Motor neuron (in vitro differentiated cells): ENCODE results near the gene ABLIM2. TPM values are rescaled to one million over a fixed set of nuclear protein-coding genes. Genes with fewer than 3 reads are reported as not detected.

Experiments
- ATAC-seq, 8 experiments: fragments of 200-7000 bp; cut with Tn5 transposase; replicated peaks in 6 of 8; 2 replicates each; pipeline ENCODE4 v1.8.0; 2021; ENCODE audit warnings: mild to moderate bottlenecking in 8 of 8, moderate library complexity in 8 of 8
- H3K27ac ChIP-seq, 2 donors: fragments of 250-450 bp; sonication (Bioruptor Pico); 2 replicates each; pipeline ENCODE4 v1.9.0; 2021; ENCODE audit warnings: antibody characterized with exemption in 2 of 2, mild to moderate bottlenecking in 2 of 2, moderate library complexity in 1 of 2
- H3K4me1 ChIP-seq, 2 donors: fragments of 250-450 bp; sonication (Bioruptor Pico); replicated peaks in 1 of 2; 2 replicates each; pipeline ENCODE4 v1.6.1; 2021; ENCODE audit warnings: antibody characterized with exemption in 2 of 2, mild to moderate bottlenecking in 2 of 2, moderate library complexity in 1 of 2
- H3K4me3 ChIP-seq, 5 donors: fragments of 250-450 bp; sonication (Bioruptor Pico); 2 replicates each; pipeline ENCODE4 v1.9.0; 2021; ENCODE audit warnings: antibody characterized with exemption in 5 of 5, mild to moderate bottlenecking in 5 of 5, moderate library complexity in 4 of 5
- WGBS, 10 experiments: fragments of 450-650 bp; shearing (Covaris generic); methylation state at CpG; one replicate each; pipeline ENCODE4 v1.0.0; 2022; 5-methylcytosine and 5-hydroxymethylcytosine counted together
- in situ Hi-C, 9 experiments: fragments of 400-800 bp; cut with MboI; loops; one replicate each; pipeline ENCODE4 v1.15.0; 2021; ENCODE audit warnings: low sequenced_read_pairs in 9 of 9, low pct_unique_long_range_greater_than_20kb in 2 of 9; ENCODE audit not compliant: unreplicated experiment in 9 of 9
- total RNA-seq, 8 experiments: library from RNA; unstranded; fragments of 300-600 nt; gene quantifications; 2 replicates each; pipeline versions ENCODE4 v1.2.3 to v1.2.4, GENCODE V29; 2022

ABLIM2 gene
- total RNA-seq, 8 experiments from 2014 or later = 0.58 to 18.7 (median 6.5) TPM

DNA sequence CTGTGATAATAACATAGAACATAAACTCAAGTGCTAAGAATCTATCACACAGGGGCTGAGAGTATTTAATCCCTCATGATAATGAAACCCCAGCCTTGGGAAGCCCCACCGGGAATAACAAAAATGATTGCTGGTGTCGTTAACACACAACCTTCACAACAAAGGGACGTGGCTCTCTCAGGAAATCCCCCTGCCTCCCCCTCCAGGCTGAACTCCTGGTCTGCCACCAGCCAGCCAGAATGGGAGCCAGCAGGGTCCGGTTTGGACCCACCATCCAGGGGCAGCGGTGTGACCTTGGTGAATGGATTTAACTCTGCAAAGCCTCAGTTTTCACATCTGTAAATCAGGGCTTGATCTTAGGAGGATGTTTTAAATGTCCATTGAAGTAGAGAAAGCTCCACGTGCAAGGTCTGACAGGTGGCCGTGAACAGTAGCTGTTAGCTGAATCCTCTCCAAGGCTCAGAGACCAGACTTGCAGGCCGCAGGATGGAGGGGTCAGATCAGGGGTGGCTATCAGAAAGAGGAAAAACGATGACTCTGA, 46.5 kb downstream of the ABLIM2 start:
- no peak overlapping the region for H3K4me3 ChIP-seq
- H3K4me1 ChIP-seq = peaks cover 18 to 23% of the 10 kb centered on the region in 2 donors
- 33 to 100% (median 49%) methylated on average over 1 to 8 of the region's 9 CpGs; no CpG with 5 or more reads in 1 of the 10 experiments for WGBS, 10 experiments
- in situ Hi-C loops = no loop called here
- no peak overlapping the region for H3K27ac ChIP-seq
- no peak for ATAC-seq

DNA sequence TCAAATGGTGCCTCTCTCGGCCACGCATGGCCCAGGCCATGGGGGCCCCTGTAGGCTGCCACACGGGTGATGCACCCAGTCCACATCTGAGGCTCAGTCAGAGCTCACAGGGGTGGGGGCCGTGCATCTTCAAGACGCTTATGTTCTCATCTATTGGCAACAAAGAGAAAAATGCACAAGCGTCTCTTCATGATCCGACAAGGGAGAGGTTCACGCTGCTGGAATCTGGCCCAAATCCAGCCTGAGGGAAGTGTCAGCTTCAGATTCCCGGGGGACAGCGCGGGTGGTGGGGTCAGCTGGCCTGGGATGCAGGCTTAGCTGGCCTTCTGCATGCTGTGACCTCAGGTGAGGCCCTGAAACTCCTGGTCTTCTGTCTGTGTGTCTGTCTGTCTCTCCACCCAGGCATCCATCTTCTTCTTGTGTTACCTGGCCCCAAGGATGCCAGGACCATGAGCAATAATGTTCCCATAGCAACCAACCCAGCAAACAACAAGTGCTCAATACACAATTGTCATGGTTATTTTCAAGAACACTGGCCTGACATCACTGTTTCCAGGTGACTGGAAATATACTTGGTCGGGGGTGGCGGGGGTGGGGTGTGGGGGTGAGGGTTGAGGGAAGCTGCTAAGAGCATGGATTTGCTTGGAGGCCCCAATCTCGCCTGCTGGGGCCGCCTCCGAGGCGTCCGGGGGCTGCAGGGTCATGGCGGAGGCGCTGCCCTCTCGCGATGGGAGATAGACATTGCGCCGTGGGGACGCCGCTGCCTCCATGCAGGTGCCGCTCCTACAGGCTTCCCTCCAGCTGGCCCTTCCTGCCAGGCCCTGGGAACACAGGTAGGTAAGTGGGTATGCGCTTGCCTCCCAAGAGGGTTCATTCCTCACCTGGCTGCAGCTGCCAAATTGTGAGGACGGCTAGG, 48.3 kb downstream of the ABLIM2 start:
- Histone ChIP-seq H3K4me1 (peaks cover 27 to 30% of the 10 kb centered on the region in 2 donors), H3K27ac (peak overlapping the region in 1 of 2 donors; percentile 48), H3K4me3 (no peak overlapping the region)
- in situ Hi-C loops = no loop called here
- 26 to 100% (median 55%) methylated on average over 1 to 12 of the region's 29 CpGs; no CpG with 5 or more reads in 3 of the 10 experiments for WGBS, 10 experiments
- ATAC-seq = peak in 7 of 8 experiments; percentile 19 to 68 (median 62)

DNA sequence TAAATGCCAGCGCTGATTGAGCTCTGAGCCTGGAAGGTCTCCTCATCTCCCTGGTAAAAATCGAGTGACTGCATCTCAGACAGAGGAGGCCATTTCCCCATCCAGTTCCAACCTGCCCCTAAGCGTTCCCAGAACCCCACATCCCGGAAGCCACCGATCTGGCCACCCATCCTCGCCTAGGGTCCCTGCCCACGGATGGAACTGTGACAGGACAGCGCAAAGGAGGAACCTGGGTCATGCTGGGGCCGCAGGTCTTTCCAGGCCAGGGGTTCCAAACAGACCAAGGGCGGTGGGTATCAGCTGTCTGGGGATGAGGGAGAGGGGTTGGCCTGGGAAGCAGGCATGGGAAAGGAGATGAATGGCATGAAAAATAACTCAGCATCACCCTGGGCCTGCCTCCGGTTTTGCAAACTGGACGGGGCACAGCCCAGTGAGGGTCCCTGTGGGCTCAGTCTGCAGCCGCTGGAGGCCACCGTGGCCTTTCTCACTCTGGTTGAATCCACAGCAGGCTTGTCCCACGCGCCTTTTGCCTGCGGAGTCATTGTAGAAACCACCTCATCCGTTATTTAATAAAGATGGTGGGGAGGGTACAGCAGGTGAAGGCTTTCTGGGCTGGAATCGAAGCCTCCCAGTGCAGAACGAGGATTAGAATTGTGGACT, 49.1 kb downstream of the ABLIM2 start:
- in situ Hi-C loops = no loop called here
- H3K27ac ChIP-seq = peak overlapping the region in 1 of 2 donors; percentile 48
- peaks cover 35 to 38% of the 10 kb centered on the region in 2 donors for H3K4me1 ChIP-seq
- peak in 2 of 8 experiments; percentile 5 for ATAC-seq
- WGBS, 10 experiments = 11 to 100% (median 87%) methylated on average over 1 to 9 of the region's 20 CpGs; no CpG with 5 or more reads in 3 of the 10 experiments
- H3K4me3 ChIP-seq = no peak overlapping the region

DNA sequence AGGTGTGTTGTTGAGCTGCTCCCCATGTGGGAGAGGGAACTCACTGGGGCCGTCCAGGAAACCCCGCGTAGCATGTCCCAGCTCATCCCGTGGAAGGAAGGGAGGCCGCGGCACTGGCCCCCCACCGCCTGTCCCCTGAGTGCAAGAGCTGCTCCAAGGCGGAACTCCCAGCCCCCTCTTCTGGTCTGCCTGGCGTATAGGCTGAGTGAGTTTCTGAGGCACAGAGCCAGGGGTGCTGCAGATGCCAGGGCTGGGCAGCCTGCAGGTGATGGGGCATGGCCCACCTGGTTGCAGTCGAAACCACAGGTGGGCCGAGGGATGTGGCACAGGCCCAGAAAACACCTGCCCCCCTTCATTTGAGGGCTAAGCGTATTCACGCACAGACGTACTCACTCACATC, 49.6 kb downstream of the ABLIM2 start:
- no peak for ATAC-seq
- H3K4me3 ChIP-seq = no peak overlapping the region
- 40 to 100% (median 75%) methylated on average over 1 to 2 of the region's 14 CpGs; no CpG with 5 or more reads in 7 of the 10 experiments for WGBS, 10 experiments
- in situ Hi-C loops = no loop called here
- peaks cover 40 to 44% of the 10 kb centered on the region in 2 donors for H3K4me1 ChIP-seq
- no peak overlapping the region for H3K27ac ChIP-seq

DNA sequence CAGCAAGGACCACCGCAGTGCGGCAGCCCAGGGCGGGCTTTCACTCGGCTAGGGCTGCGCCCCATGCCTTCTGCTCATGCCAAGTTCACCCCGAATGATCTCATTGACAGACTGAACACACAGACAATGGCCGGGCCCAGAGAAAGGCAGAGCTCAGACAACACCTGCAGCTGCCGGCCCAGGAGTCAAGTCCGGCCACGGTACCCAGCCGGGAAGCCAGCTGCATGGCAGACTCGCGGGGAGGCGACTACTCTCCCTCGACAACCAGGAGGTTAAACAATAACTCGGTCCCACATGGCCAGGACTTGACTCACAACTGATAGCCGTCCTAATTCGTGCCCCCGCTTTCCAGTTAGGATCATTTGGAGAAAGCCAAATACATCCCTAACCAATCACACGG, 50.4 kb downstream of the ABLIM2 start:
- Histone ChIP-seq H3K4me3 (no peak overlapping the region), H3K4me1 (peaks cover 48 to 51% of the 10 kb centered on the region in 2 donors), H3K27ac (no peak overlapping the region)
- in situ Hi-C loops = no loop called here
- WGBS, 10 experiments = 40 to 83% (median 64%) methylated on average over 1 to 12 of the region's 20 CpGs; no CpG with 5 or more reads in 4 of the 10 experiments
- ATAC-seq = no peak

DNA sequence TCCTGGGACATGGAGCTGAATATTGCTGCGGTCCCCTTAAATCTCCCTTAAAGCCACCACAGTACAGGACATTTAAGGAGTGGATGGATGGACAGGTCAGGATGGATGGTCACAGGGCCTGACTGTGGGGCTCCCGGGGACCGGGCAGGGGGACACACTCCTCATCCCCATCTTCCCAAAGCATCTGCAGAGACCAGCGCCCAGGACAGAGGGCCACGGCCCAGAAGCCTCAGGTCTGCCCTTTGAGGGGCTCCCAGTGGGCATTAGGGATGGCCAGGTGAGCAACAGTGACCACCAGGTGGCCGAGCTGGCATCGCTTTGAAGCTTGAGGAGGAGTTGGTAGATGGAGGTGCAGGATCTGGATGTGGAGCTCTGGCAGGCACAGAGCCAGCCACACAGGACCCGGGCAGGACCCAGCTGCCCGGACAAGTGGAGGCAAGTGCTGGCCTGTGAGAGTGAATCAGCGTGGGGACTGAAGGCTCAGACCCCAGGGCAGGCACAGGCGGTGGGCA, 51.4 kb downstream of the ABLIM2 start:
- in situ Hi-C loops = no loop called here
- WGBS, 10 experiments = 0 to 100% (median 100%) methylated on average over 1 to 5 of the region's 11 CpGs; no CpG with 5 or more reads in 4 of the 10 experiments
- Histone ChIP-seq H3K4me1 (peaks cover 53 to 55% of the 10 kb centered on the region in 2 donors), H3K27ac (no peak overlapping the region), H3K4me3 (no peak overlapping the region)
- ATAC-seq = no peak

DNA sequence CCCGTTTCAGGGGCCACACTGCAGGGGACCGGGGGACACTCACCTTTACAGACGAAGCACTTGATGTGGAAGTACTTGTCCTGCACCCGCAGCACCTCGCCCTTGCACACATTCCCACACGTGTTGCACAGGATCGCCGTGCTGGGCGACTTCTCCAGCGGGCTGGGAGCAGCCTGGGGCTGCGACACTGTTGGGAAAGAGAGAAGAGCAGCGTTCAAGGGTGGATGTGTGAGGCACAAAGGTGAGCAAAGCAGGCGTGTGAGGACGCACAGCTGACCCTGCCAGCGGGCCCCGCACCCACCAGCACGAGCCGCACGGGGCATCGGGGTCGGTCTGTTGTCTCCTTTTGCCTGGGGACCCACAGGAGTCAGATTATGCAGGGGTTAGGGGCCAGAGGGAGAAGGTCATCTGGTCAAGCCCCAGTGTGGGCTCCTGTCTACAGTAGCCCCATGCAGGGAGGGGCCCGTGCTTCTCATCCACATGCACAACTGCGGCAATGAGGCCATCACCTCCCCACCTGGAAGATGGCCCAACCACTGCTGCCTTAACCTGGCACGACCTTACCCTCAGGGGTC, 52.1 kb downstream of the ABLIM2 start:
- 0 to 95% (median 92%) methylated on average over 1 to 11 of the region's 24 CpGs; no CpG with 5 or more reads in 6 of the 10 experiments for WGBS, 10 experiments
- H3K27ac ChIP-seq = no peak overlapping the region
- in situ Hi-C loops = no loop called here
- no peak for ATAC-seq
- H3K4me1 ChIP-seq = peaks cover 57 to 60% of the 10 kb centered on the region in 2 donors
- no peak overlapping the region for H3K4me3 ChIP-seq

DNA sequence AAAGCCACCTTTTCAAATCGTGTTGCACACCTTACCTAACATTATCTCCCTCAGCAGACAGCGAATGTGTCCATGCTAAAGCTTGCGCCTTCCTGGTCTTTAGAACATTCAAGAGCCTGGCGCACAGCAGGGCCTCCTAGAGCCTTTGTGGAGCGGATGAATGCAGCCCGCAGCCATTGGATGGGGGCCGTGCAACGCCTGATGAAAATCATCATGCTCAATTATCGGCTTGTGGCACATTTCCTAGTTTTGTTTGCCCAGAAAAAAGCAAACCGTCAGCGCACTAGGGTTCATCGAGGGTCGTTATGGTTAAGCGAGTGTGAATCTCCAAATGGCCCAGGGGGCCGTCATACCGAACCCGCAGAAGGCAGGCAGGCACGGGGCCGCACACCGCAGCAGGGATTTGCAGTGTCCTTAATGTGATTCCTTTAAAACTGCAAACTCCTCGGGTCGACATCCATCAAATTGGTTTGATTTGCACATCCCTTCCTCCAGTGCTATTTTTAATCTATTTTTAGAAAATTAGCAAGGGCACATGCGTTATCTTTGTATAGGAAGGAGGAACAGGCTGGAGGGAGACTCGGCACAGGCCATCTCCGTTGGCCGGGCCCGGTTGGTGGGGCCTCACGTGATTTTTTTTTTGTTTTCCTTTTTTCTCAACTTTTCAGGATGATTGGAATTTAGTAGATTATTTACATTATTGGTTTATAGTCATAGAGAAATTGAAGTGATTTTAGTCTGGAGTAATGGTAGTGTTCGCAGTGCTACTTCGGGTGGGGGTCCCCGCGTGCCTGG, 53.1 kb downstream of the ABLIM2 start:
- whole genome bisulfite sequencing, 10 experiments = 50 to 100% (median 61%) methylated on average over 2 to 20 of the region's 32 CpGs; no CpG with 5 or more reads in 1 of the 10 experiments

DNA sequence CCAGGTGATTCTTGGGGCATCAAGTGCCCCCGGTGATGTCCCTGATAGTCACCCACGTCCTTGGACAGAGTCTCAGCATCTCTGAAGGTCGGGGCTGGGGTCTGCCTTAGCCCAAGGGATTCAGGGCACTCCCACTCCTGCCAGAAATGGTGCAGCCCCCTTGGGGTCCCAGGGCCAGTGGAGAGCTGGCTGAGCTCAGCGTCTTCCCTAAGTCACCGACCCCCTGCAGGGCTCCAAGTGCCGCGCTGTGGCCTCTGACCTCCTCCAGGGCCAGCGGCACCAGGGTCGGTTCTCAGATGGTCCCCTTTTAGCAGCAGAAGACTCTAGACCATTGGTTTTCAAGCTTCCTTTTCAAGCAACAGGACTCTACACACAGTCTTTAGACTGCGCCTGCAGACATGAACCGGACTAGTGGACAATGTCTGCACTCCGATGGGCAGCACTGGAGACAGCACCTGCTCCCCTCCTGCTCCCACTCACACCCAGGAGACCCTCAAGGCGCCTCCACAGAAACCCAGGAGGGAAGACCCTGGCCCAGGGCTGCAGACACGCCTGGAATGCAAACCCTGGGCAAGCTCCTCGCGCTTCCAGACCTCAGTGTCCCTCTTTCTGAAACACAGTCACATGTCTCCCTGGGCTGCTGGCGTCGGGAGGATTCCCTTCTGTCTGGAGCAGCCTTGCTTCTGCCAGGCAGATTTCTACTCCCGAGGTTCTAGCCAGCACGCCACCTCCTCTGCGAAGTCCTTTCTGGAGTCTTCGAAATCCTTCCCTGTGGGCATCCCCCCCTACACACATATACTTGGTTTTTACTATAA, 53.9 kb downstream of the ABLIM2 start:
- peak overlapping the region; percentile 36 to 58 for H3K27ac ChIP-seq
- H3K4me1 ChIP-seq = peaks cover 54 to 55% of the 10 kb centered on the region in 2 donors
- WGBS, 10 experiments = 7 to 100% (median 75%) methylated on average over 1 to 6 of the region's 22 CpGs; no CpG with 5 or more reads in 1 of the 10 experiments
- in situ Hi-C loops = no loop called here
- ATAC-seq = no peak
- no peak overlapping the region for H3K4me3 ChIP-seq

More for the DNA sequence above, 53.1 kb downstream of the ABLIM2 start:
- H3K27ac ChIP-seq = peak overlapping the region; percentile 6 to 36
- in situ Hi-C loops = no loop called here
- peak in 4 of 8 experiments; percentile 27 to 59 (median 50) for ATAC-seq
- H3K4me1 ChIP-seq = peaks cover 58 to 63% of the 10 kb centered on the region in 2 donors
- no peak overlapping the region for H3K4me3 ChIP-seq

DNA sequence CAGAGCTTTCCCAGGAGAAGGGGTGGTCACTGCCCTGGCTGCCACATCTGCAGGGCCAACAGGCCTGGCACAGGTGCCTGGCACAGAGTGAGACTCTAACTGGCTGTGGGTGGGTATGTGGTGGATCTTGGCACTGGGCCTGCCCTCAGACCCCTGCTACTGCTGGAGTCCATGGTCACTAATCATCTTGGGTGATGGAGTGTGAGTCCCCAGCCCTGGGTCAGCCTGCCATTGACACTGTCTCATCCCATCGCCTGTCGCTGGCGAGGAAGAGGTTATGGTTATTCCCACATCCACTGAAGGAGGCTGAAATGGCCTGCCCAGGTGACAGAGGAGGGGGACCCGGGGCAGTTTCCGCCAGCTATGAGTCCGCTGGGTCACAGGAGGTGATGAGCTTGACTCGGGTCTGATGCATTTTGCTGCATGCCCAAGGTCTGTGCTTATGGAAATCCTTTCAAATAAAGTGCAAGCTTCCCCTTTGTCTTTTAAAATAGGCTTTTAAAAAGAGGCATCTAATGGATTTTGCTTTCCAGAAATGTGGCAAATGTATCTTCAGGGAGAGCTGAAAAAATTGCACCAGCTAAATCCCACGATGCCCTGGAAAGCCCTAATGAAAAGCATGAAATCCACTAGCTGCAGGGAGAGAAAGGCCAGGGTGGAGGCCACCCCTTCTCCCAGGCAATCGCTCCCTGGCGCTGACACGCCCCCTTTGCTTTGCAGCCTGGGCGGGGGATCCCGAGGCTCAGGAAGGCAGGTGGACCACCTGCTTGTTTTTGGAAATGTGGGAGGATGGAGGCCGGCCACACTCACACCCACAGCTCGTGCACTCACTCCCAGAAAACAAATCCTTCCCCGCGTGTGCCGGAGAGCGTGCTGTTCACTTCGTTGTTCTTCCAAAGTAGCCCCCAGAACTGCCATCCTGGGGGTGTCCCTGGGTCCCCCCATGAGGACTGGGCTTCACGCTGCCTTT, 54.9 kb downstream of the ABLIM2 start:
- WGBS, 10 experiments = 0 to 69% (median 19%) methylated on average over 1 to 7 of the region's 21 CpGs; no CpG with 5 or more reads in 1 of the 10 experiments
- H3K4me3 ChIP-seq = no peak overlapping the region
- peak in 5 of 8 experiments; percentile 30 to 67 (median 34) for ATAC-seq
- peak overlapping the region; percentile 43 for H3K27ac ChIP-seq
- H3K4me1 ChIP-seq = peaks cover 48 to 52% of the 10 kb centered on the region in 2 donors
- in situ Hi-C loops = no loop called here
